Testis (tissue), 3 donors: ENCODE data around the gene TP53INP2. TPM values are rescaled to one million over a fixed set of nuclear protein-coding genes. Genes with fewer than 3 reads are reported as not detected.

Experiments
- DNase-seq: peaks from one replicate; pipeline ENCODE4 v3.0.0-alpha.2; 2019
- H3K27ac ChIP-seq, 2 donors: fragments of 200-600 bp; sonication (generic); one replicate each; pipeline ENCODE4 v1.5.1; 2019
- H3K27me3 ChIP-seq: fragments of 200-600 bp; sonication (generic); one replicate; pipeline ENCODE4 v1.5.1; 2019
- H3K36me3 ChIP-seq: fragments of 200-600 bp; sonication (generic); one replicate; pipeline ENCODE4 v1.5.1; 2017; ENCODE audit warnings: low read depth; ENCODE audit errors: missing control alignments
- H3K4me1 ChIP-seq: fragments of 200-600 bp; sonication (generic); one replicate; pipeline ENCODE4 v1.5.1; 2019
- H3K4me3 ChIP-seq, 2 donors: fragments of 200-600 bp; sonication (generic); one replicate each; pipeline ENCODE4 v1.5.1; 2017 to 2019
- H3K9me3 ChIP-seq: fragments of 200-600 bp; sonication (generic); one replicate; pipeline ENCODE4 v1.5.1; 2017
- POLR2A ChIP-seq: fragments of 450-650 bp; IDR thresholded peaks from one replicate; pipeline ENCODE4 v1.6.1; 2017; ENCODE audit warnings: antibody characterized with exemption, mild to moderate bottlenecking, moderate library complexity
- WGBS, 2 donors: methylation state at CpG; one replicate each; pipeline ENCODE4 v1.1.5; 2018; 5-methylcytosine and 5-hydroxymethylcytosine counted together
- intact Hi-C: fragments of 100-400 bp; cut with DNase I; formaldehyde crosslinking; loops from one replicate; pipeline ENCODE4 v1.15.1; 2023; ENCODE audit warnings: low total_unique reads
- polyA plus RNA-seq: library from polyadenylated mRNA; stranded (reverse); fragments of 350-450 nt; fragmentation: Illumina TruSeq; extraction: RNeasy Lipid Tissue Mini Kit (QIAGEN cat#74804); gene quantifications from one replicate; pipeline ENCODE4 v1.2.3, GENCODE V29; 2014; ENCODE audit warnings: low read depth, low replicate concordance; ENCODE audit not compliant: insufficient read depth
- small RNA-seq, 2 donors: library from RNA; depleted of rRNA; stranded (forward); fragments of <200 nt; gene quantifications; one replicate each; pipeline ENCODE3, GENCODE V24; 2016
- total RNA-seq, 2 donors: library from RNA; depleted of rRNA; stranded (reverse); fragments of >200 nt; gene quantifications; one replicate each; pipeline ENCODE4 v1.2.3, GENCODE V29; 2016
- TF ChIP-seq, protein P1 (sequence below), 3 experiments: fragments of 450-650 bp in 2 of 3; fragments of 200-600 bp in 1 of 3; sonication (generic) in 1 of 3; IDR thresholded peaks; one replicate each; pipeline ENCODE4 v1.5.1; 2016 to 2019; ENCODE audit warnings: antibody characterized with exemption in 3 of 3, mild to moderate bottlenecking in 2 of 3, moderate library complexity in 1 of 3

TP53INP2 gene
- total and polyA plus RNA-seq, 3 donors from 2014 or later, result 35.3 to 59.9 (median 39.9) TPM

DNA sequence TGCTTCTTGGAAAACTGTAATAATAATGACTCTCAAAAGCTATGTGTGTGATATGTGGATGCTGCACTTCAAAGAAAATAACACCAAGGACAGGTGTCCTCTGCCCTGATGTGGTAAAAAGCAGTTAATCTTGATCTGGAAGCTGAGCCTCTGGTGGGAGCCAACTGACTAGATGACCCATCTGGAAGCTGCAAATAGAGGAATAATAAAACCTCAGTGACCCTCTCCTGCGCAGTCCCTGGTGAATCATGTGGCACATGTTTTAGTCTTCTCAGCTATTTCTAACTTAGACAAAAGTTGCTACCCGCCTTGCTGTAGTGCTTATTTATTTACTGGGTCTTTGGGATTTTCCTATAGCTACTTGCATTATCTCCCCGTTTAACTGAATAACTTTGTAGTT is 47.3 kb downstream of the TP53INP2 start:
- H3K36me3 ChIP-seq, result no peaks in the 10 kb centered on the region

DNA sequence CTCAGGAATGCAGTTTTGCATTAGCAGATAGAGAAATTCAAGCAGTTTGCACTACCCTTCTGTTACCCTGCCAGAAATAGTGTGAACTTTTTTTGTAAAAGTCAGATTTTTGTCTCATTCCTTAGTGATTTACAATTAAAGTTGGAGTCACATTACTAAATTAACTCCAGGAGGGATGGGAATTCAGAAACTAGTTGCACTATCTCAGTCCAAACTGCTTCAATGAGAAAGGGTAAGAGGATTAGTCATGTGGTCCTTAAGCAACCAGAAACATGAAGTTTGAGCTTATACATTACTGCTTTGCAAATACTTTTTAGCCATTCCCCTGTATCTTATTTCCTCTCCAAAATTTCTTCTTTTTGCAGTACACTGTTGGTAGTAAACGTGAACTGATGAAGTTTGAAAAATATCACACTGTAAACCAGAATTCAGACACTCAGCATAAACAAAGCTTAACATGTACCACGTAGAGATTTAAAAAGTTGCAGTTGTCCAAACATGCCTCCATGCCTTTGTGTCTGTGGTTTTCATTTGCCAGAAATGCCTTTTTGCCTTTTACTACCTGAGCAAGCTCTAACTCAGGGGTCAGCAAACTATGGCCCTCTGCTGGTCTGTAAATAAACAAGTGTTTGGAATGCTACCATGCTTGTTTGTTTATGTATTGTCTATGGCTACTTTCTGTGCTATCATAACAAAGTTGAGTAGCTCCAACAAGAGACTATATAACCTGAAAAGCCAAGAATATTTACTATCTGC is 49.7 kb downstream of the TP53INP2 start:
- 59 to 72% methylated on average over 2 of the region's 2 CpGs for WGBS, 2 donors
- H3K36me3 ChIP-seq, result no peaks in the 10 kb centered on the region
- intact Hi-C loops, result no loop called here

More for the DNA sequence above, 47.3 kb downstream of the TP53INP2 start:
- DNase-seq, result no peak
- intact Hi-C loops, result no loop called here
- Histone ChIP-seq H3K4me1 (peaks cover 3% of the 10 kb centered on the region), H3K4me3 (no peak overlapping the region), H3K9me3 (no peaks in the 10 kb centered on the region), H3K27me3 (no peaks in the 10 kb centered on the region), H3K27ac (no peak overlapping the region)
- 89 to 91% methylated on average over 3 of the region's 3 CpGs for WGBS, 2 donors
- TF ChIP-seq POLR2A, result no peak
- TF ChIP-seq, protein P1, sequence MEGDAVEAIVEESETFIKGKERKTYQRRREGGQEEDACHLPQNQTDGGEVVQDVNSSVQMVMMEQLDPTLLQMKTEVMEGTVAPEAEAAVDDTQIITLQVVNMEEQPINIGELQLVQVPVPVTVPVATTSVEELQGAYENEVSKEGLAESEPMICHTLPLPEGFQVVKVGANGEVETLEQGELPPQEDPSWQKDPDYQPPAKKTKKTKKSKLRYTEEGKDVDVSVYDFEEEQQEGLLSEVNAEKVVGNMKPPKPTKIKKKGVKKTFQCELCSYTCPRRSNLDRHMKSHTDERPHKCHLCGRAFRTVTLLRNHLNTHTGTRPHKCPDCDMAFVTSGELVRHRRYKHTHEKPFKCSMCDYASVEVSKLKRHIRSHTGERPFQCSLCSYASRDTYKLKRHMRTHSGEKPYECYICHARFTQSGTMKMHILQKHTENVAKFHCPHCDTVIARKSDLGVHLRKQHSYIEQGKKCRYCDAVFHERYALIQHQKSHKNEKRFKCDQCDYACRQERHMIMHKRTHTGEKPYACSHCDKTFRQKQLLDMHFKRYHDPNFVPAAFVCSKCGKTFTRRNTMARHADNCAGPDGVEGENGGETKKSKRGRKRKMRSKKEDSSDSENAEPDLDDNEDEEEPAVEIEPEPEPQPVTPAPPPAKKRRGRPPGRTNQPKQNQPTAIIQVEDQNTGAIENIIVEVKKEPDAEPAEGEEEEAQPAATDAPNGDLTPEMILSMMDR (IDR thresholded peaks at IDR 0.05), result no peak

DNA sequence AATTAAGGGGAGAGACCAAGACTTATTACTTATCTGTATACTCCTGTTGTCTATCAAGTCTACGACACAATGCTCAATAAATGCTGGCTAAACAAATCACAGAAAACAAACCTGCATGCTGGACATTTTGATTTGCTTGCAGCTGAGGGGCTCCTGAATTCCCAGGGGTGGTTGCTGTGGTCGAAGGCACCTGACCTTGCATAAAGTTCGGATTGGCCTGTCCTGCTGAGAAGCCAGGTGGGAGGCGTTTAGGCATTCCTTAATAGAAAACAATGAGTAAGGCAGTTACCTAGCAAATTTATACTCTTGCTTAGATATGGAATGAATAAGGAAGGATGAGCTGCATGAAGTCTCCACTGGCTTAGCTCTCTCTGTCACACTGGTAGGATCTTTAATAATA is 50.5 kb downstream of the TP53INP2 start:
- H3K27me3 ChIP-seq, result no peaks in the 10 kb centered on the region
- H3K4me3 ChIP-seq, result no peak overlapping the region
- DNase-seq, result no peak
- no peak for TF ChIP-seq POLR2A
- no peaks in the 10 kb centered on the region for H3K9me3 ChIP-seq
- H3K4me1 ChIP-seq, result no peaks in the 10 kb centered on the region
- intact Hi-C loops, result no loop called here
- H3K27ac ChIP-seq, result no peak overlapping the region
- H3K36me3 ChIP-seq, result no peaks in the 10 kb centered on the region
- 58 to 67% methylated on average over 4 of the region's 4 CpGs for WGBS, 2 donors

More for the DNA sequence above, 49.7 kb downstream of the TP53INP2 start:
- TF ChIP-seq POLR2A, result no peak
- TF ChIP-seq, protein P1 (IDR thresholded peaks at IDR 0.05), result no peak
- no peak overlapping the region for H3K27ac ChIP-seq
- H3K4me1 ChIP-seq, result no peaks in the 10 kb centered on the region
- no peak for DNase-seq
- no peaks in the 10 kb centered on the region for H3K27me3 ChIP-seq
- H3K9me3 ChIP-seq, result no peaks in the 10 kb centered on the region
- H3K4me3 ChIP-seq, result no peak overlapping the region

DNA sequence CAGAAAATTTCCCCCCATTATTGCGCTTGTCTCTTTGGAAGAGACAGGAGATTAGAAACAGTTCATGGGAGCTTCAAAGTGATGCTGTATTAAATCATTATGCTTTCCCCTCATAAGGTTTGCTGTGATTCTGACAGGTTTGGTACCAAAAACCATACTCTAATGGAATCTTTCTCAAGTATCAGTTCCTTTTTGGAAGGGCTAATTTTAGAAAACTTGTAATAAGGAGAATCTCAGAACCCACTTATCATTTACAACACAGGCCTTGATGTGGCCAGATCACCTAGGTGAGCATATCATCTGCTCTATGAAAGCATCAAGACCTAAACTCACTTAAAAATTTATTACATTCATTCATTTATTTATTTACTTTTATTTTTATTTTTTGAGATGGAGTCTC is 51.2 kb downstream of the TP53INP2 start:
- Histone ChIP-seq H3K4me1 (no peaks in the 10 kb centered on the region), H3K27me3 (no peaks in the 10 kb centered on the region), H3K36me3 (no peaks in the 10 kb centered on the region), H3K9me3 (no peaks in the 10 kb centered on the region), H3K4me3 (no peak overlapping the region), H3K27ac (no peak overlapping the region)
- TF ChIP-seq, protein P1 (IDR thresholded peaks at IDR 0.05), result no peak
- no peak for TF ChIP-seq POLR2A
- intact Hi-C loops, result no loop called here
- DNase-seq, result no peak
- WGBS, 2 donors, result 93 to 100% methylated on average over 1 of the region's 1 CpG

DNA sequence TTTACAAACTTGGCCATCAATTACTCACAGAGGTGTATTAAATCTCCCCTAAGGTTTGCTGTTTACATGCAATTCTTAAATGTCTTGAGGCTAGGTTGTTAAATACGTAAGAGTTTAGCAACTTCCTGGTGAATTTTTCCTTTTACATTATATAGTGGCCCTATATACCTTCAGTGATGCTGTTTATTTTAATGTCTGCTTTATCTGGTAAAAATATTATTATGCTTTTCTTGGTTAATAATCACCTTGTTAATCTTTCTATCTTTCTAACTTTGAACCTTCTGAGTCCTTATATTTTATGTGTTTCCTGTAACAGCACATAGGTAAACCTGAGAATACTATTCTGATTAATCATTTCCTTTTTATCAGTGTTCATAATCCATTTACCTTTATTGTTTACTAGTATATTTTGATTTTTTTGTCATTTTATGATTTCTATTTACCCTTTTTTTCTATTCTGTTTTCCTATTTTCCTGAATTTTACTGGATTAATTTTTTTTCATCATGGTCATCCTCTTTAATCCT is 57.9 kb downstream of the TP53INP2 start:
- TF ChIP-seq POLR2A, result no peak
- TF ChIP-seq, protein P1 (IDR thresholded peaks at IDR 0.05), result no peak
- intact Hi-C loops, result no loop called here
- H3K4me1 ChIP-seq, result no peaks in the 10 kb centered on the region
- no peaks in the 10 kb centered on the region for H3K9me3 ChIP-seq
- 0 to 40% methylated on average over 1 of the region's 1 CpG for WGBS, 2 donors
- H3K4me3 ChIP-seq, result no peak overlapping the region
- H3K36me3 ChIP-seq, result no peaks in the 10 kb centered on the region
- H3K27me3 ChIP-seq, result no peaks in the 10 kb centered on the region
- no peak overlapping the region for H3K27ac ChIP-seq
- no peak for DNase-seq

Small RNAs within 50 kb of the gene (small RNA-seq; reads per million reads assigned to genes)
- 0 reads per million in 2 donors for gene AL118520.1

Other genes starting within 250 kb of the TP53INP2 start
- 100 to 1,000 TPM in 1 of 2 donors, 10 to 100 TPM in 1; 97.6 to 128 TPM for gene DYNLRB1, start 187.9 kb upstream of the TP53INP2 start, total RNA-seq
- 155 TPM for gene DYNLRB1, start 187.9 kb upstream of the TP53INP2 start, polyA plus RNA-seq
- gene MAP1LC3A, start 145.6 kb upstream of the TP53INP2 start, total RNA-seq, result 100 to 1,000 TPM in 1 of 2 donors, 10 to 100 TPM in 1; 100.0 to 104 TPM
- gene MAP1LC3A, start 145.6 kb upstream of the TP53INP2 start, polyA plus RNA-seq, result 62.9 TPM
- gene PIGU, start 27.3 kb upstream of the TP53INP2 start, total RNA-seq, result 10 to 100 TPM; 35.0 to 35.7 TPM
- 48.9 TPM for gene PIGU, start 27.3 kb upstream of the TP53INP2 start, polyA plus RNA-seq
- gene NCOA6, start 121.3 kb downstream of the TP53INP2 start, total RNA-seq, result 10 to 100 TPM; 48.1 to 54.4 TPM
- 45.2 TPM for gene NCOA6, start 121.3 kb downstream of the TP53INP2 start, polyA plus RNA-seq
- gene GGT7, start 168.5 kb downstream of the TP53INP2 start, total RNA-seq, result 10 to 100 TPM; 22.6 to 24.1 TPM
- 13.4 TPM for gene GGT7, start 168.5 kb downstream of the TP53INP2 start, polyA plus RNA-seq
- gene ACSS2, start 172.3 kb downstream of the TP53INP2 start, total RNA-seq, result 10 to 100 TPM; 58.2 to 63.7 TPM
- gene ACSS2, start 172.3 kb downstream of the TP53INP2 start, polyA plus RNA-seq, result 39.7 TPM